Coronary artery (tissue), 2 donors: ENCODE data around the gene TREML1.

ENCODE experiments used
- DNase-seq: peaks from one replicate; pipeline ENCODE4 v3.0.0-alpha.2; 2017; ENCODE audit warnings: low spot score
- H3K27ac ChIP-seq, 2 donors: fragments of 200-600 bp; sonication (generic); one replicate each; pipeline ENCODE4 v1.5.1; 2016 to 2019
- H3K4me3 ChIP-seq: fragments of 200-600 bp; sonication (generic); 2 replicates; pipeline ENCODE4 v1.5.1; 2016; ENCODE audit warnings: mild to moderate bottlenecking, moderate library complexity
- CTCF ChIP-seq: fragments of 200-600 bp; sonication (generic); IDR thresholded peaks from one replicate; pipeline ENCODE4 v1.5.1; 2019; ENCODE audit warnings: antibody characterized with exemption

TREML1 gene

GRCh38 chr6:41167173-41167963 is 13.2 kb upstream of the TREML1 start:
- Histone ChIP-seq H3K4me3 (no peak overlapping the region), H3K27ac (no peak overlapping the region)
- no peak for DNase-seq
- TF ChIP-seq CTCF, result no peak

GRCh38 chr6:41164551-41165120 is 10.5 kb upstream of the TREML1 start:
- Histone ChIP-seq H3K27ac (no peak overlapping the region), H3K4me3 (no peak overlapping the region)
- DNase-seq, result no peak
- no peak for TF ChIP-seq CTCF

DNA sequence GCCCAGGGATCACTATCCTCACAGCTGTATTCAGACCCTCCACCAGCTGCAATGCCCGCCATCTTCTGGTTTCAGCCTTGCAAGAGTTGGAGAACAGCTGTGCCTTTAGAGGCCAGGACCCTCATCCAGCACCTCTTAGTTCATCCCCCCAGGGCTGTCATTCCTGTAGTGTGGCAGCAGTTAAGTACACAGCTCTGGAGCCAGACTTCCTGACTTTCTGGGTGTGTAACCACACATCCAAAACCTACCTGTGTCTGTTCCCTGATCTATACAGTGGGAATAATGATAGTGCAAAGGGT is 9.2 kb upstream of the TREML1 start:
- no peak overlapping the region for H3K27ac ChIP-seq
- DNase-seq, result no peak
- no peak for TF ChIP-seq CTCF
- H3K4me3 ChIP-seq, result no peak overlapping the region

- no peak for DNase-seq
- TF ChIP-seq CTCF, result no peak
- Histone ChIP-seq H3K4me3 (no peak within 1 kb of the TSS), H3K27ac (no peak within 1 kb of the TSS)
Measured at GRCh38 chr6:41162687-41163418, 8.7 kb upstream of the TREML1 start, which contains the start of gene TREM2. TSS of gene TREM2 (minus strand) at chr6:41163116. CDS start at chr6:41163082, 34 bp downstream.

DNA sequence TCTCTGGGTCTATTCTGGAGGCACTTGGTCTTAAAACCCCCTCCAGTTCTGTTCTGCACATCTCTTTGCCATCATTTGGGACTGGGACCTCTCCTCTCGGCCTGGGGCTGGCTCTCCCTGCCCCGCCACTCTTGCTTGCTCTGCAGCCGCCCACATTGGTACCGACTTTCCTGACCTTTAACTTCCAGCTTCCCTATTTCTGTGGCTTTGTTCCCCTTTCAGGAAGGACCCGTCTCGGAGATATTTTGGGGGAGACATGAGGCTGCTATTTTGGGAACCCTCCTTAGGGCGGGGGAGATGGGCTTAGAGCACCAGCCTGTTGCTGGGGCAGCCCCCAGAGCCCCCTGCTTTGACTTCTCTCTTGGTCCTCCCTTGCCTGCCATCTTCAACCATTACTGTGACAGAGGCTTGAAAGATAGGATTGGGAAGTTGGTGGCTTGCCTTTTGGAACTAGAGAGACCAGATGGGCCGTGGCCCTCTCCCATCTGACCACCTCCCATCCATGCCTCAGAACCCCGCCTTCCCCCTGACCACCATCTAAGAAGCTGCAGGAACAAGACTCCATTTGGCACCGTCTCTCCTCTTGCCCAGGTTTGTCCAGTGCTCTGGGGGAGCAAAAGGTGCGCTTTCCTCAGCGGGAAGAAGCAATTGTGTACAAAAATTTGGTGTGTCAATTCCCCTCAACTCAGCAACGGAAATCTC is 7.9 kb upstream of the TREML1 start:
- H3K27ac ChIP-seq, result no peak overlapping the region

GRCh38 chr6:41161380-41161779 is 7.2 kb upstream of the TREML1 start:
- no peak for DNase-seq
- H3K4me3 ChIP-seq, result no peak overlapping the region
- H3K27ac ChIP-seq, result no peak overlapping the region
- TF ChIP-seq CTCF, result no peak

More for the DNA sequence above, 7.9 kb upstream of the TREML1 start:
- H3K4me3 ChIP-seq, result no peak overlapping the region
- DNase-seq, result no peak
- no peak for TF ChIP-seq CTCF
